Esophagus muscularis mucosa (tissue), 4 donors: ENCODE data around the gene FTO.

ENCODE experiments used
- EP300 ChIP-seq: sonication (generic); formaldehyde crosslinking; IDR thresholded peaks from one replicate; pipeline ENCODE4 v1.6.1; 2017; ENCODE audit warnings: antibody characterized with exemption
- POLR2A ChIP-seq: fragments of 450-650 bp; IDR thresholded peaks from one replicate; pipeline ENCODE4 v1.6.1; 2017; ENCODE audit warnings: antibody characterized with exemption, moderate library complexity, mild to moderate bottlenecking, low read depth
- POLR2AphosphoS5 ChIP-seq, 2 donors: sonication (generic); formaldehyde crosslinking; IDR thresholded peaks; one replicate each; pipeline ENCODE4 v1.6.1; 2017; ENCODE audit warnings: antibody characterized with exemption in 2 of 2
- TF ChIP-seq, protein P1 (sequence below), 3 experiments: fragments of 200-600 bp in 2 of 3; fragments of 450-650 bp in 1 of 3; sonication (generic) in 2 of 3; IDR thresholded peaks; one replicate each; pipeline ENCODE4 v1.5.1; 2017 to 2019; ENCODE audit warnings: antibody characterized with exemption in 3 of 3, mild to moderate bottlenecking in 2 of 3, moderate library complexity in 1 of 3

- TF ChIP-seq, protein P1, sequence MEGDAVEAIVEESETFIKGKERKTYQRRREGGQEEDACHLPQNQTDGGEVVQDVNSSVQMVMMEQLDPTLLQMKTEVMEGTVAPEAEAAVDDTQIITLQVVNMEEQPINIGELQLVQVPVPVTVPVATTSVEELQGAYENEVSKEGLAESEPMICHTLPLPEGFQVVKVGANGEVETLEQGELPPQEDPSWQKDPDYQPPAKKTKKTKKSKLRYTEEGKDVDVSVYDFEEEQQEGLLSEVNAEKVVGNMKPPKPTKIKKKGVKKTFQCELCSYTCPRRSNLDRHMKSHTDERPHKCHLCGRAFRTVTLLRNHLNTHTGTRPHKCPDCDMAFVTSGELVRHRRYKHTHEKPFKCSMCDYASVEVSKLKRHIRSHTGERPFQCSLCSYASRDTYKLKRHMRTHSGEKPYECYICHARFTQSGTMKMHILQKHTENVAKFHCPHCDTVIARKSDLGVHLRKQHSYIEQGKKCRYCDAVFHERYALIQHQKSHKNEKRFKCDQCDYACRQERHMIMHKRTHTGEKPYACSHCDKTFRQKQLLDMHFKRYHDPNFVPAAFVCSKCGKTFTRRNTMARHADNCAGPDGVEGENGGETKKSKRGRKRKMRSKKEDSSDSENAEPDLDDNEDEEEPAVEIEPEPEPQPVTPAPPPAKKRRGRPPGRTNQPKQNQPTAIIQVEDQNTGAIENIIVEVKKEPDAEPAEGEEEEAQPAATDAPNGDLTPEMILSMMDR (IDR thresholded peaks at IDR 0.05): no peak
- no peak for TF ChIP-seq POLR2AphosphoS5 (IDR thresholded peaks at IDR 0.05)
- no peak for TF ChIP-seq POLR2A
- TF ChIP-seq EP300: no peak
Observed at GRCh38 chr16:54143934-54144571, 440.1 kb downstream of the FTO start.
